ENCODE data around the gene PLA2G4B. TPM values are rescaled to one million over a fixed set of nuclear protein-coding genes. Genes with fewer than 3 reads are reported as not detected.

Gene PLA2G4B
- total and polyA plus RNA-seq, 2 of the 8 experiments (the other 6 are each of a cell fraction or from before 2014, with no cell fraction given), result 4.2 to 9.2 TPM

DNA sequence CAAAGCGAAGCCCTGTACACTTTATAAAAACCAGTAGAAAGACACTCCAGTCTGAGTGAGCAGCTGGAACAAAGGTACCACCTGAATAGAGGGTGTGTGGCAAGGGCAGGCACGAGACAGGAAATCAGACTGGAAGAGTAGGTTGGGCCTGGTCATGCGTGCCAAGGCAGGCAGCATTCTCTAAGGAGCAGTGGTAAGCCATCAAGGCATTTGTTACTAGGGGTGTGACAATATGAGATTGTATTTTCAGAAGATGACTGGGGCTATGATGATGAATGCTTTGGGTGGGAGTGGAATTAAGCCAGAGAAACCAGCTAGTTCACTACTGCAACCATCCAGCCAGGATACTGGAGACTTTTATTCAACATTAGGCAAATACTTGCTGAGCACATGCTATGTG is 5.8 kb upstream of the PLA2G4B start:
- Histone ChIP-seq H3K14ac (ENCODE audit: insufficient read length) (no peak overlapping the region), H3K18ac (ENCODE audit: extremely low read depth, low read length) (no peak overlapping the region), H2BK15ac (ENCODE audit: low read length) (no peak overlapping the region), H3K4ac (replicated peaks; ENCODE audit: insufficient read length, low read depth, low read length) (no peak overlapping the region), H2BK120ac (replicated peaks; ENCODE audit: low read depth, low read length) (no peak overlapping the region), H3K4me3 (ENCODE audit: extremely low read depth in 1 of 4, insufficient read depth in 2 of 4, low read depth in 3 of 4, low read length in 4 of 4) (no peak overlapping the region), H2AK5ac (ENCODE audit: low read depth, low read length) (no peak overlapping the region), H2BK12ac (ENCODE audit: low read depth, low read length) (no peak overlapping the region), H2AFZ (ENCODE audit: low read length) (no peak overlapping the region), H4K8ac (ENCODE audit: extremely low read depth, insufficient read depth, low read length) (no peak overlapping the region), H4K5ac (ENCODE audit: insufficient read length, low read depth, low read length) (no peak overlapping the region), H3K79me1 (ENCODE audit: low read depth, low read length) (peaks cover 2% of the 10 kb centered on the region; the same call in 1 of the 2 replicates), H2BK5ac (ENCODE audit: low read depth, low read length) (no peak overlapping the region), H3K4me2 (ENCODE audit: insufficient read depth in 1 of 2, low read depth in 2 of 2, low read length in 2 of 2) (no peak overlapping the region), H3K36me3 (ENCODE audit: control insufficient read depth in 2 of 4, insufficient read depth in 4 of 4, low read length in 3 of 4) (peaks cover 0 to 3% (median 0%) of the 10 kb centered on the region in 4 experiments; a peak in 4 of 8 replicates), H4K91ac (replicated peaks; ENCODE audit: insufficient read length, low read length) (no peak overlapping the region), H3K9me3 (ENCODE audit: insufficient read depth in 2 of 2, low read depth in 1 of 2, low read length in 1 of 2) (no peaks in the 10 kb centered on the region), H2BK20ac (ENCODE audit: low read length) (no peak overlapping the region), H3K9ac (replicated peaks in 1 of 4; ENCODE audit: extremely low read depth in 1 of 4, low read depth in 3 of 4, low read length in 3 of 4) (no peak overlapping the region), H3K27ac (ENCODE audit: low read depth, low read length) (no peak overlapping the region), H3K4me1 (replicated peaks in 1 of 4; ENCODE audit: control insufficient read depth in 3 of 4, insufficient read depth in 4 of 4, low read length in 3 of 4) (peaks cover 0 to 4% (median 2%) of the 10 kb centered on the region in 4 experiments; a peak in 3 of 7 replicates), H3K56ac (replicated peaks; ENCODE audit: insufficient read length, low read depth, low read length) (no peak overlapping the region), H3K23ac (ENCODE audit: insufficient read length) (no peak overlapping the region), H3K27me3 (replicated peaks in 1 of 4; ENCODE audit: control insufficient read depth in 3 of 4, extremely low read depth in 1 of 4, insufficient read depth in 3 of 4, low read length in 3 of 4) (no peaks in the 10 kb centered on the region), H3K23me2 (ENCODE audit: low read depth, low read length) (peaks cover 4% of the 10 kb centered on the region; the same call in 1 of the 2 replicates), H4K20me1 (replicated peaks in 1 of 2; ENCODE audit: control insufficient read depth in 1 of 2, insufficient read depth in 2 of 2, low read length in 2 of 2) (peaks cover 1 to 15% of the 10 kb centered on the region in 2 experiments), H3K79me2 (ENCODE audit: control insufficient read depth in 1 of 2, insufficient read depth in 2 of 2, low read length in 2 of 2) (no peaks in the 10 kb centered on the region)
- TF ChIP-seq, protein P1, sequence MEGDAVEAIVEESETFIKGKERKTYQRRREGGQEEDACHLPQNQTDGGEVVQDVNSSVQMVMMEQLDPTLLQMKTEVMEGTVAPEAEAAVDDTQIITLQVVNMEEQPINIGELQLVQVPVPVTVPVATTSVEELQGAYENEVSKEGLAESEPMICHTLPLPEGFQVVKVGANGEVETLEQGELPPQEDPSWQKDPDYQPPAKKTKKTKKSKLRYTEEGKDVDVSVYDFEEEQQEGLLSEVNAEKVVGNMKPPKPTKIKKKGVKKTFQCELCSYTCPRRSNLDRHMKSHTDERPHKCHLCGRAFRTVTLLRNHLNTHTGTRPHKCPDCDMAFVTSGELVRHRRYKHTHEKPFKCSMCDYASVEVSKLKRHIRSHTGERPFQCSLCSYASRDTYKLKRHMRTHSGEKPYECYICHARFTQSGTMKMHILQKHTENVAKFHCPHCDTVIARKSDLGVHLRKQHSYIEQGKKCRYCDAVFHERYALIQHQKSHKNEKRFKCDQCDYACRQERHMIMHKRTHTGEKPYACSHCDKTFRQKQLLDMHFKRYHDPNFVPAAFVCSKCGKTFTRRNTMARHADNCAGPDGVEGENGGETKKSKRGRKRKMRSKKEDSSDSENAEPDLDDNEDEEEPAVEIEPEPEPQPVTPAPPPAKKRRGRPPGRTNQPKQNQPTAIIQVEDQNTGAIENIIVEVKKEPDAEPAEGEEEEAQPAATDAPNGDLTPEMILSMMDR (IDR thresholded peaks at IDR 0.05; ENCODE audit: control extremely low read depth in 1 of 3, insufficient read depth in 1 of 3, low read depth in 1 of 3, low read length in 3 of 3), result no peak
- no peak for TF ChIP-seq KDM5A (IDR thresholded peaks at IDR 0.05; ENCODE audit: low read length)
- no peak for TF ChIP-seq GABPA (IDR thresholded peaks at IDR 0.05; ENCODE audit: borderline replicate concordance, insufficient read depth, low read length)
- TF ChIP-seq SUZ12 (IDR thresholded peaks at IDR 0.05; ENCODE audit: low read length), result no peak
- no peak for TF ChIP-seq RAD21 (IDR thresholded peaks at IDR 0.05 in 1 of 2, conservative IDR thresholded peaks at IDR 0.05 in 1 of 2; ENCODE audit: low read depth in 2 of 2, low read length in 2 of 2)
- TF ChIP-seq POLR2AphosphoS5 (IDR thresholded peaks at IDR 0.05; ENCODE audit: low read depth, low read length), result no peak
- TF ChIP-seq, protein P2, sequence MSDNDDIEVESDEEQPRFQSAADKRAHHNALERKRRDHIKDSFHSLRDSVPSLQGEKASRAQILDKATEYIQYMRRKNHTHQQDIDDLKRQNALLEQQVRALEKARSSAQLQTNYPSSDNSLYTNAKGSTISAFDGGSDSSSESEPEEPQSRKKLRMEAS (IDR thresholded peaks at IDR 0.05), result no peak
- TF ChIP-seq SP1 (IDR thresholded peaks at IDR 0.05; ENCODE audit: low read depth, low read length), result no peak
- no peak for TF ChIP-seq CHD2 (IDR thresholded peaks at IDR 0.05; ENCODE audit: low read length)
- TF ChIP-seq POU5F1 (IDR thresholded peaks at IDR 0.05; ENCODE audit: low read depth, low read length), result no peak
- no peak for TF ChIP-seq KDM4A (IDR thresholded peaks at IDR 0.05; ENCODE audit: low read depth, low read length, severe bottlenecking)
- no peak for FAIRE-seq
- no peak for DNase-seq (ENCODE audit: low read depth in 1 of 2, low spot score in 2 of 2)
- CTCF ChIA-PET (ENCODE audit: partially characterized antibody), result interaction anchor here (2.6 to 3.8 kb wide), 2 partner anchors 12 to 71 kb away, joined by 10 to 30 read pairs; no protein-coding TSS in a partner anchor
- POLR2A ChIA-PET (ENCODE audit: partially characterized antibody), result interaction anchor here (0.7 to 1.5 kb wide), 2 partner anchors 19 to 59 kb away, joined by 3 to 5 read pairs; partner anchors contain the start of gene MAPKBP1
- WGBS, 2 experiments (ENCODE audit: extremely low coverage in 1 of 2, insufficient coverage in 1 of 2, insufficient read length in 1 of 2, insufficient replicate concordance in 2 of 2, low coverage in 1 of 2, low lambda C conversion rate in 2 of 2, missing lambda C conversion rate in 1 of 2), result 88% methylated on average over 3 of the region's 3 CpGs; no CpG with 5 or more reads in 1 of the 2 experiments
